Measurements from ENCODE around the gene TMEM247.

- no peak for TF ChIP-seq CTCF (conservative IDR thresholded peaks at IDR 0.05 in 1 of 2, IDR thresholded peaks at IDR 0.05 in 1 of 2; ENCODE audit: low read depth in 1 of 2, low read length in 2 of 2)
- no peak for TF ChIP-seq EZH2 (IDR thresholded peaks at IDR 0.05; ENCODE audit: low read length, missing control alignments)
Measured at GRCh38 chr2:46480562-46480961, 1.2 kb downstream of the TMEM247 start.
